AG09309 (cell line): Measurements from ENCODE around the gene BTBD19.
A peak's percentile ranks its signal among the peaks of the same experiment; 100 is the strongest.
"Not testable (repeated sequence)": the region's sequence is repeated elsewhere in the genome, so short reads cannot be mapped to it uniquely, and the experiment has no call there.

Experiments used
- DNase-seq: peaks from one replicate; pipeline ENCODE4 v3.0.0-alpha.2; 2010; ENCODE audit warnings: low read depth
- H3K4me3 ChIP-seq: 2 replicates; pipeline ENCODE4 v1.5.1; 2011; ENCODE audit warnings: mild to moderate bottlenecking, low read depth, low read length, moderate library complexity; ENCODE audit not compliant: control insufficient read depth
- TF ChIP-seq, protein P1 (sequence below): IDR thresholded peaks from 2 replicates; pipeline ENCODE4 v1.5.1; 2011; ENCODE audit warnings: mild to moderate bottlenecking, low read depth, low read length, inconsistent platforms; ENCODE audit not compliant: insufficient read depth, control insufficient read depth; ENCODE audit errors: missing control alignments

Gene BTBD19

DNA sequence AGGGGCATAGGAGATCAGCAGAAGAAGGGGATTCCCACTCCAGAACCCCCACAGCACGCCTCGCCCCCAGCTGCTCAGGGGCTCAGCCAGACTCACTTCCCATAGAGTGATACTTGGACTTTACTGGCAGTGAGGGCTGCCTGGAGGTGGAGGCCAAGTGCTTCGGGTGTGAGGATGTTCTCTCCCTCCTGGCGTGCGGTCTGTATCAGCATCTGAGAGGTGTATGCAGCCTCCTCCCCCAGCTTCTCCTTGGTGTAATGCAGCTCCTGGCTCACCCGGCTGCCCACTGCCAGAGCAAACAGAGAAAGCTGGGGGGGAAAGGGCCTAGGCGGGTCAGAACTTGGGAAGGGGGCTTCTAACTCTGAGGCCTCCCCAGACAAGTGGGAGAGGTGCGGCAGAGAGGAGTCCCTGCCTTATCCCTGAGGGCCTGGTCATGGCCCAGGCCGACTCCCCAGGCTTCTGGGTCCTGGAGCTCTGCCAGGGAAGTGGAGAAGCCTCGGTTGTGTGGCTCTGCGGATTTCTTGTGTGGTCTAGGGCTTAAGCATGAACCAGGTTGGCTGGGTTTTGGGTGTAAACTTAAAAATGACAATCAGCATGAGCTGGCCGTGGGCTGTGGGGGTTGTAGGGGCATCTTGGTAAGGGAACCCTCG, 23.9 kb downstream of the BTBD19 start:
- TF ChIP-seq, protein P1, sequence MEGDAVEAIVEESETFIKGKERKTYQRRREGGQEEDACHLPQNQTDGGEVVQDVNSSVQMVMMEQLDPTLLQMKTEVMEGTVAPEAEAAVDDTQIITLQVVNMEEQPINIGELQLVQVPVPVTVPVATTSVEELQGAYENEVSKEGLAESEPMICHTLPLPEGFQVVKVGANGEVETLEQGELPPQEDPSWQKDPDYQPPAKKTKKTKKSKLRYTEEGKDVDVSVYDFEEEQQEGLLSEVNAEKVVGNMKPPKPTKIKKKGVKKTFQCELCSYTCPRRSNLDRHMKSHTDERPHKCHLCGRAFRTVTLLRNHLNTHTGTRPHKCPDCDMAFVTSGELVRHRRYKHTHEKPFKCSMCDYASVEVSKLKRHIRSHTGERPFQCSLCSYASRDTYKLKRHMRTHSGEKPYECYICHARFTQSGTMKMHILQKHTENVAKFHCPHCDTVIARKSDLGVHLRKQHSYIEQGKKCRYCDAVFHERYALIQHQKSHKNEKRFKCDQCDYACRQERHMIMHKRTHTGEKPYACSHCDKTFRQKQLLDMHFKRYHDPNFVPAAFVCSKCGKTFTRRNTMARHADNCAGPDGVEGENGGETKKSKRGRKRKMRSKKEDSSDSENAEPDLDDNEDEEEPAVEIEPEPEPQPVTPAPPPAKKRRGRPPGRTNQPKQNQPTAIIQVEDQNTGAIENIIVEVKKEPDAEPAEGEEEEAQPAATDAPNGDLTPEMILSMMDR, result no peak
- H3K4me3 ChIP-seq, result no peak overlapping the region

DNA sequence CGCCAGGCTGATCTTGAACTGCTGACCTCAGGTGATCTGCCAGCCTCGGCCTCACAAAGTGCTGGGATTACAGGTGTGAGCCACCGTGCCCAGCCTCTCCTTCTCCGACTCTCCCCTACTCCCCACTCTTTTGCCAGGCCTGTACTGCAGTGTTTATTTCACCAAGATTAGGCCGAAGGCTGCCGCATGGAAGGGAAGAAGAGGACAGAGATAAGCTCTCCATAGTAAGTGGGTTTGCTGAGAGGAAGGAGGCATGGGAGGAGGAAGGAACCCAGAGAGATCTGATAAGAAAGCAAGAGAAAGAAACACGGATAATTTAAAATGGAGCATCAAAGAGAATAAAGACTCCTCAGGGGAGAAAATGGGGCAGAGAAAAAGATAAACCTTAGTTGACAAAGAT, 26.0 kb downstream of the BTBD19 start:
- TF ChIP-seq, protein P1, result no peak
- H3K4me3 ChIP-seq, result no peak overlapping the region
- no peak for DNase-seq

More for the DNA sequence above, 23.9 kb downstream of the BTBD19 start:
- no peak for DNase-seq

- TF ChIP-seq, protein P1, result peak; percentile 87
- DNase-seq, result peak; percentile 46
- no peak overlapping the region for H3K4me3 ChIP-seq
Measured at GRCh38 chr1:44835738-44836675, 27.7 kb downstream of the BTBD19 start.

- H3K4me3 ChIP-seq, DNase-seq: not testable (repeated sequence)
Measured at GRCh38 chr1:44838294-44838693, 30.0 kb downstream of the BTBD19 start.

- no peak for DNase-seq
- TF ChIP-seq, protein P1, result no peak
- no peak overlapping the region for H3K4me3 ChIP-seq
Measured at GRCh38 chr1:44839576-44839975, 31.3 kb downstream of the BTBD19 start.

GRCh38 chr1:44842486-44842861, 34.2 kb downstream of the BTBD19 start:
- TF ChIP-seq, protein P1, result no peak
- H3K4me3 ChIP-seq, result peak overlapping the region; percentile 53
- DNase-seq, result no peak
